ENCODE data around the gene TMC3.

DNA sequence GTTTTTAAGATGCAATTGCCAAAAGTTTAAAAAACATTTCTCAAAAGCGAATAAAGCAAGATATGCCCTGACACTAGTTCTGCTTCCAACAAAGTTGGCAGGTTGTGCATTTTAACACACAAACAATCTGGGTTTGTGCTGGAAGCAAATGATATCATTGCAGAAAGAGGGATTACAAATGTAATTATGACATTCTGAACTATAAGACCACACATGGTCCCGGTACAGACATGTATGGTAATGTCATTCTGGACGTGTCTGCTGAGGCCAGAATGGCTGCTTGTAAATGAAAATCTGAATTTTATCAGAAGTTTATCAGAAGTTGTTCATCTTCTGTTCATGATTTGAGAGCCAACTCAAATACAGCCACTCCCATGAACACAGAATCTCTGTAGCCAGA, 10.7 kb downstream of the TMC3 start:
- TF ChIP-seq, protein P1, sequence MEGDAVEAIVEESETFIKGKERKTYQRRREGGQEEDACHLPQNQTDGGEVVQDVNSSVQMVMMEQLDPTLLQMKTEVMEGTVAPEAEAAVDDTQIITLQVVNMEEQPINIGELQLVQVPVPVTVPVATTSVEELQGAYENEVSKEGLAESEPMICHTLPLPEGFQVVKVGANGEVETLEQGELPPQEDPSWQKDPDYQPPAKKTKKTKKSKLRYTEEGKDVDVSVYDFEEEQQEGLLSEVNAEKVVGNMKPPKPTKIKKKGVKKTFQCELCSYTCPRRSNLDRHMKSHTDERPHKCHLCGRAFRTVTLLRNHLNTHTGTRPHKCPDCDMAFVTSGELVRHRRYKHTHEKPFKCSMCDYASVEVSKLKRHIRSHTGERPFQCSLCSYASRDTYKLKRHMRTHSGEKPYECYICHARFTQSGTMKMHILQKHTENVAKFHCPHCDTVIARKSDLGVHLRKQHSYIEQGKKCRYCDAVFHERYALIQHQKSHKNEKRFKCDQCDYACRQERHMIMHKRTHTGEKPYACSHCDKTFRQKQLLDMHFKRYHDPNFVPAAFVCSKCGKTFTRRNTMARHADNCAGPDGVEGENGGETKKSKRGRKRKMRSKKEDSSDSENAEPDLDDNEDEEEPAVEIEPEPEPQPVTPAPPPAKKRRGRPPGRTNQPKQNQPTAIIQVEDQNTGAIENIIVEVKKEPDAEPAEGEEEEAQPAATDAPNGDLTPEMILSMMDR (conservative IDR thresholded peaks at IDR 0.05; ENCODE audit: low read length), result no peak
- TF ChIP-seq EZH2phosphoT487 (IDR thresholded peaks at IDR 0.05; ENCODE audit: borderline replicate concordance, low read depth, low read length), result no peak
